Ecto neural progenitor cell (in vitro differentiated cells): ENCODE data around the gene GFY.

Source experiments
- DNase-seq: peaks from one replicate; pipeline ENCODE4 v3.0.0-alpha.2; 2018; ENCODE audit warnings: low spot score

The GFY gene

GRCh38 chr19:49425178-49425577 lies at the start of gene GFY:
Gene GFY (plus strand): TSS chr19:49425388. CDS start chr19:49426431, 1,043 bp downstream.
- DNase-seq, result no peak

- DNase-seq, result no peak
Observed at GRCh38 chr19:49378512-49378911, 46.7 kb upstream of the GFY start.

DNA sequence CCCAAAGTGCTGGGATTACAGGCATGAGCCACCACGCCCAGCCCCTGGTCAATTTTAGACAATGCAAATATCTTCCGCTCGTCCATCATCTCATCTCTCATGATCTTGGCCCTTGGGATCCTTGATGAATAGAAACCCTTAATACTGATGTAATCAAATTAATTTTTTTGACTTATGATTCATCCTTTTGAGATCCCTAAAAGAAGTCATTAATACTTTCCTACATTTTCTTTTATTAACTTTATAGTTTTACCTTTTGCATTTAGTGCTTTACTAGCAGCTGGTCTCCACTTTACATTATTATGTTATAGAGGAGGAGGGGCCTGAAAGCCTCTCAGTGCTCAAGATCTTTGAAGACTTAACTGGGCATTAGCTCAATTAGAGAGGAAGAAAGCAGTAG lies 44.8 kb upstream of the GFY start:
- no peak for DNase-seq

DNA sequence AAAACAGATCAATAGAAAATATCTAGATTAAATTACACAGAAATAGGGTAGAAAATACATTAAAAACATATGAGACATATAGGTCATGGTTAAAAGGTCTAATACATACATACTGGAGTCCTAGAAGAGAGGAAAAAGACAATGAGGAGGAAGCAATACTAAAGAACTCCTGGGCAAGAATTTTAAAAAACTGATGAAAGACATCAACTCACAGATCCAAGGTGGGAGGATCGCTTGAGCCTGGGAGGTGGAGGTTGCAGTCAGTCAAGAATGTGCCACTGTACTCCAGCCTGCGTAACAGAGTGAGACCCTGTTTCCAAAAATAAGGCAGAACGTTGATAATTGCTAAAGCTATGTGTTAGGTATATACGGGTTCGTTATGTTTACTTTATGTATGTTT lies 42.5 kb upstream of the GFY start:
- no peak for DNase-seq

DNA sequence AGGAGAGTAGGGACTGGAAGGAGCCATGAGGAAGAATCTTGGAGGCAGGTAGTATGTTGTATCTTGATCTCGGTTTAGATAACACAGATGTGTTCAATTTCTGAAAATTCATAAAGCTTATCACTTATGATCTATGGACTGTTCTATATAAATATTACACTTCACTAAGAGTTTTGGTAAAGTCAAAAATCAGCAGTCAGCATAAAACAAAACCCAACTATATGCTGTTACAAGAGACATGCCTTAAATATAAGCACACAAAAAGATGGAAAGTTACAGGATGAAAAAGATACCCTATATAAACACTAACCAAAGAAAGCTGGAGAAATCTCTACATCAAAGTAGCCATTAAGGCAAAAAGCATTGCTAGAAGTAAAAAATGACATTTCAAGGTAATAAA lies 41.6 kb upstream of the GFY start:
- DNase-seq, result no peak

DNA sequence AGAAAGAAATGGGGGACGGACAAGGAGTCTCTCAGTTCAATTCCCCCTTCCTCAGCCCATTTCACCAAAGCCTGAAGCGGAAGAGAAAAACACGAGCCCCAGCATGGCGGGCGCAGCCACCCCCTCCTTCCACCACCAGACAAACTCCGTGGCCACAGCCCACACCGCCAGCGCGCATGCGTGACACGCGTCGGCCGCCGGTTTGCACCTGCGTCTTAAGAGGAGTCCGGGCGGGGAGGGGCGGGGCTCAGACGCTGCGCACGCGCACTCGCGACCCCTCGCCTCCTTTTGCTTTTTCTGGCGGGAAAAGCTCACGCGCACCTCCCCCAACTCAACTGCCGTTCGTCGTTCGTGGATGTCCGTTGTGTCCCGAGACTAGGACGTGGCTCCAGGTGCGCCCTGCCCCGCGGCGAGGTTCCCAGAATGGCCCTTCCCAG lies 37.2 kb upstream of the GFY start, which contains the start of gene KASH5:
Gene KASH5, plus strand, starts transcription at position 314 of the 437 bp plus-strand sequence. CDS start 2,635 bp downstream, outside the sequence.
- no peak for DNase-seq

GRCh38 chr19:49389406-49389805 lies 35.8 kb upstream of the GFY start:
- no peak for DNase-seq

- no peak for DNase-seq
Observed at GRCh38 chr19:49390131-49390928, 34.9 kb upstream of the GFY start.

GRCh38 chr19:49390929-49391359 lies 34.2 kb upstream of the GFY start:
- no peak for DNase-seq

- peak; percentile 84 for DNase-seq
Observed at GRCh38 chr19:49391581-49392399, 33.4 kb upstream of the GFY start.

- no peak for DNase-seq
Observed at GRCh38 chr19:49393881-49394280, 31.3 kb upstream of the GFY start.

DNA sequence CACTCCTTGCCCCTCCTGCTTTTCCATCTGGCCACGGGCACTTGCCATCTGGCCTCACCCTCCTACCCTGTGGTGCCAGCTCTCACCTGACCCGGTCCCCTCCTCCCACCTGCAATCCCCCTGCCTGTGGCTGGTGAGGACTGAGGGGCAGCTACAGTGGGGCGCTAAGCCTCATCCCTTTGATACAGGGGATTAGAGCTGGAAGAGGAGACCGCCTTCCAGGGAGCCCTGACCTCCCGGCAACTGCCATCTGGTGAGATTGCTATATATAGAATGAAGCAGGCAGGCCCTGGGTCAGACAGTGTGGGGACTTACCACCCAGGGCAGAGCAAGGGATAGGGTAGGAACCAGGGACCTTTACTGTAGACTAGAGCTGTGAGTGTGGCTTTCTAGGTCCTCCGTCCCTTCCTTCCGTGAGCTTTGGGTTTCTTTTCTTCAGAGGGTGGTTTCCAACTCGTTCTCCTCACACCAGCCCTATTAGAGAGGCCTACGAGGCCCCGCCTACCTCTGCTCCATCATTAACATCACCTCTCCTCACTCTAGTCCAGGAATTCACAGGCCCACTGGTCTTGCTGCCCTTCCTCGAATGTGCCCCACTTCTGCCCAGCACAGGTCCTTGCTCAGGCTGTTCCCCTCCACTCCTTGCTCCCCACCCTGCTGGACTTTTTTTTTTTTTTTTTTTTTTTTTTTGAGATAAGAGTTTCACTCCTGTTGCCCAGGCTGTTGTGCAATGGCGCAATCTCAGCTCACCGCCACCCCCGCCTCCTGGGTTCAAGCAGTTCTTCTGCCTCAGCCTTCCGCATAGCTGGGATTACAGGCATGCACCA lies 29.4 kb upstream of the GFY start:
- DNase-seq, result no peak

DNA sequence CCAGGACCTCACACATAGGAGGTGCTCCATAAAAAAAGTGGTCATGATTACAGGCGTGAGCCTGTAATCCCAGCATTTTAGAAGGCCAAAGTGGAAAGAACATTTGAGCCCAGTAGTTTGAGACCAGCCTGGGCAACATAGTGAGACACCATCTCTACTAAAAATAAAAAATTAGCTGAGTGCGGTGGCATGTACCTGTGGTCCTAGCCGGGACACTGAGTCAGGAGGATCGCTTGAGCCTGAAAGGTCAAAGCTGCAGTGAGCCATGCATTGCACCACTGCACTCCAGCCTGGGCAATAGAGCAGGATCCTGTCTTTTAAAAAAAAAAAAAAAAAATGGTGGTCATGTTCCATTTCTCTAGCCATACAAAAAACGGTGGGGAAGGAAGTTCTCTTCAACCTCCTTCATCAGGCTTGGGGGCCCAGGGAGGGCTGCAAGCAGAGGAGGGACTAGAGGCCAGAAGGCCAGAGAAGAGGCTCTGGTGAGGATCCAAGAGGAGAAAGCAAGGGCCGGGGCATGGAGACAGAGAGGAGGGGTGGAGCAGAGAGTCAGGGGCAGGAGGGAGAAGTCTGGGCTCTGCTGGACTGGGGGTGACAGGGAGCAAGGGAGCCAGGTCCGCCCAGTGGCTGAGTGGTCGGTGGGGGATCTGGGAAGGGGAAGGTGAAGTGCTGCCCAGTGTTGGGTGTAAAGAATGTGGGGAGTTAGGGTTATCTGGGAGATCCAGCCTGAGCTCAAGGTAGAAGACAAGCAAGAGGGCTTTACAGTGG lies 28.3 kb upstream of the GFY start:
- no peak for DNase-seq

DNA sequence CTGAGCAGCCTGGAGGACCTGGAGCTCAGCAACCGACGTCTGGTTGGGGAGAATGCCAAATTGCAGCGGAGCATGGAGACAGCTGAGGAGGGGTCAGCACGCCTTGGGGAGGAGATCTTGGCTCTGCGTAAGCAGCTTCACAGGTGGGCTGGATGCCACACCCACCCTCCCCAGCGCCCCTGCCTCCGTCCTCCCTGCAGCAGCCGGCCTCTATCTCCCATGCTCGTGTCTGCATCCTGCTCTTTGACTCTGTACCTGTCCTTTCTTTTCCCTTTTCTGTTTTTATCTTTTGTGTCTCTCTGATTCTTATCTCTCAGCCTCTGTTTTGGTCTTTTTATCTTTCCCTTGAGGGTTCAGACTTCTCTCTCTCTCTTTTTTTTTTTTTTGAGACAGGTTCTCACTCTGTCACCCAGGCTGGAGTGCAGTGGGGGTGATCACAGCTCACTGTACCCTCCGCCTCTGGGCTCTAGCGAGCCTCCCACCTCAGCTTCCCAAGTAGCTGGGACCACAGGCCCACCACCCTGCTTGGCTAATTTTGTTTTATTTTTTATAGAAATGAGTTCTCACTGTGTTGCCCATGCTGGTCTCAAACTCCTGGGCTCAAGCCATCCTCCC lies 27.1 kb upstream of the GFY start:
- DNase-seq, result peak; percentile 51

DNA sequence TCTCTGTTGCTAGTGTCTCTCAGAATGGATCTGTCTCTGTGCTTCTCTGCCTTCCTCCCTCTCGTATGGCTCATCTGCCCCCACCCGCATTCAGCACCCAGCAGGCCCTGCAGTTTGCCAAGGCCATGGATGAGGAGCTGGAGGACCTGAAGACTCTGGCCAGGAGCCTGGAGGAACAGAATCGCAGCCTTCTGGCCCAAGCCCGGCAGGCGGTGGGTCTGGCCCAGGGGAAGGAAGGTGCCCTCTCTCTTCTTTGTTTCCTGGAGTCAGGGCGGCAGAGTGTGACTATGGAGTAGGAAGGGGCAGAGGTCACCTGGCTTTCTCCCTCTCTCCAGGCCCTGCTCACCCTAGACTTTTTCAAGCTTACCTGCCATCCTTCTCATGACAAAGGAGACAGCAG lies 26.3 kb upstream of the GFY start:
- DNase-seq, result peak; percentile 45

GRCh38 chr19:49400029-49400428 lies 25.2 kb upstream of the GFY start:
- no peak for DNase-seq

DNA sequence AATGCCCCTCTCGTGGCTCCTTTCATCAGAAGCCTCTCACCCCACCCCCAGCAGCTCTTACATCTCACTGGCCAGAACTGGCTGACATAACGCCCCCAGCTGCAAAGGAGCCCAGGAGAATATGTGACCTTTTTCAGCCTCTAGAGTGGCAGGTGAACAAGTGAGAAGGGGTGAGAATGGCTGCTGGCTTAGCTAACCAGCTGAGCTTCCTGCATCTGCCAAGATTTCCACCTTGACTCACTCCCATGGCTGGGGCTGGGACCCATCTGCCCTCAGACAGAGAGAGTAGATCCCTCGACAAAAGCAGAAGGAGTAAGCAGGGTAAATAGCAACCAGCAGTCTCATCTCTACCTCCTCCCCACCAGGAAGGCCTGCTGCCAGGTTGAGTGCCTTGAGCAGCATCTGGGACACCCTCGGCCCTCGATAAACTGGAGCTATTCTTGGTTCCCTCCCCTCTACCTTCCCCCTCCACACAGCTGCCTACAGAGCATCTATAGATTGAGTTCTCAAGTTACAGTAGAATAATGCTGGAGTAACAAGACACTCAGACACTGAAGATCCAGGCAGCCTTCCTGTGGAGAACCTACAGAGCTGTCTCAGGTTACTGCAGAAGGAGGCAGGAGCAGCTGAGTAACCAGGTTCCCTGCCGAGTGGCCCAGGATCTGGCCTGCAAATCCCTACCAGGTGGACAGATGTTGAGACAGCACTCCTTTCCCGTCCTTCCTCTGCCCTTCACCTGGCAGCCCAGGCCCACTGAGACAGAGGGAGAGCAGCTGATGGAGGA lies 21.6 kb upstream of the GFY start:
- DNase-seq, result peak; percentile 64

DNA sequence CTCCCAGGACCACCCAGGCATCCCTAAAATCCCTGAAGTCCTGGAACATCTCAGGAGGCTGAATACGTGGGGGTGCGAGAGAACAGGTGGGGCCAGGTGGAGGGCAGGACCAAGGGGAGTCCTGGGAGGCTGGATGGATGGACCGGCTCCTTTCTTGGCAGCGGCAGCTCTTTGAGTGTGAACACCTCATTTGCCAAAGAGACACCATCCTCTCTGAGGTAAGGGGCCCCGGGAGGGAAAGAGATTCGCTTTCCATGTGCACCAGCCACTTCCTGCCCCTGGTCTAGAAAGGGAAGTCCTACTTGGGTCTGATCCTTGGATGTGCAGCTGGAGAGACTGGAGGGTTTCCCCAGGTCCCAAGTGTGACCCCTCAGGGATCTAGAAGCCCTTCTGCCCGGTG lies 18.1 kb upstream of the GFY start:
- no peak for DNase-seq

DNA sequence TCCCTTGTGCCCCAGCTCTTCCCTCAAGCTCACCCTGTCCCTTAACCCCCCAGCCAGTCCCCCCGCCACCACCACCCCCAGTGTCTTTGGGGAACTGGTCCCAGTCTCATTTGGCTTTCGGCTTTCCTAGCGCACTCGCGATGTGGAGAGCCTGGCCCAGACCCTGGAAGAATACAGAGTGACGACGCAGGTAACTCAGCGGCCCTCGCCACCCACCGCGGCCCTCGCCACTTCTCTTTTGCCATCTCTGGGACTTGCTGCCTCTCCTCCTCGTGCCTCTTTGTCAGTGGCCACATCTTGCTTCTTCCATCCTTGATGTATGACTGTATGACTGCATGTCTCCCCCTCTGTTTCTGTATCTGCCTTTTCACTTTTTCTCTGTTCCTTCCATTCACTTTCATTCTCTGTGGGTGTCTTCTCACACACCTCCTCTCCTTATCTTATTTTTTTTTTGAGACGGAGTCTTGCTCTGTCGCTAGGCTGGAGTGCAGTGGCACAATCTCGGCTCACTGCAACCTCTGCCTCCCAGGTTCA lies 17.6 kb upstream of the GFY start:
- DNase-seq, result no peak
